ENCODE results near the gene TMEM101. TPM values are rescaled to one million over a fixed set of nuclear protein-coding genes. Genes with fewer than 3 reads are reported as not detected.

Gene TMEM101
- total and polyA plus RNA-seq, 4 donors = 21.1 to 47.4 (median 28.0) TPM

DNA sequence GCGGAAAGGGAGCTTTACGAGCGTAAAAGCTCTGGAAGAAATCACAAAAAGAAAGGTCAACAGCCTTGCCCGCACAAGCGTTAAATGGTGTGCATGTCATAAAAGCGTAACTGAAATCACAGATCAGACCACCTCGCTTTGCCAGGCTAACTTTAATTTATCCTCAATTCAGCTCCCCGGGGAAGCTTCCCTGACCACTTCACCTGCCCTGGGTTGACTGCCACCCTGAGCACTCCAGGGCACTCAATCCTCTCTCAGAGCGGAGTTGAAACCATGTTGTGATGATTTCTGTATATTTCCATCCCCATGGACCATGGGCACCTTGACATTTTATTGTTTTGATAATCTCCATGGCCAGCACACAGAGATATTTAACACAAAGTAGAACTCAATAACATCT lies 26.5 kb downstream of the TMEM101 start:
- DNase-seq (ENCODE audit: low read depth in 4 of 6, low spot score in 6 of 6) = no peak
- Histone ChIP-seq H3K27me3 (ENCODE audit: control insufficient read depth, insufficient read depth, low read length) (peaks cover 15% of the 10 kb centered on the region), H3K4me3 (ENCODE audit: low read depth, low read length) (no peak overlapping the region), H3K9me3 (ENCODE audit: control insufficient read depth, insufficient read depth, low read length) (no peaks in the 10 kb centered on the region), H3K4me1 (ENCODE audit: control insufficient read depth, insufficient read depth, low read length) (peaks cover 14% of the 10 kb centered on the region), H3K27ac (ENCODE audit: low read depth, low read length) (no peak overlapping the region), H3K36me3 (ENCODE audit: control insufficient read depth, insufficient read depth, low read length) (no peaks in the 10 kb centered on the region)
- 74% methylated on average over 7 of the region's 9 CpGs for WGBS (ENCODE audit: insufficient coverage)

DNA sequence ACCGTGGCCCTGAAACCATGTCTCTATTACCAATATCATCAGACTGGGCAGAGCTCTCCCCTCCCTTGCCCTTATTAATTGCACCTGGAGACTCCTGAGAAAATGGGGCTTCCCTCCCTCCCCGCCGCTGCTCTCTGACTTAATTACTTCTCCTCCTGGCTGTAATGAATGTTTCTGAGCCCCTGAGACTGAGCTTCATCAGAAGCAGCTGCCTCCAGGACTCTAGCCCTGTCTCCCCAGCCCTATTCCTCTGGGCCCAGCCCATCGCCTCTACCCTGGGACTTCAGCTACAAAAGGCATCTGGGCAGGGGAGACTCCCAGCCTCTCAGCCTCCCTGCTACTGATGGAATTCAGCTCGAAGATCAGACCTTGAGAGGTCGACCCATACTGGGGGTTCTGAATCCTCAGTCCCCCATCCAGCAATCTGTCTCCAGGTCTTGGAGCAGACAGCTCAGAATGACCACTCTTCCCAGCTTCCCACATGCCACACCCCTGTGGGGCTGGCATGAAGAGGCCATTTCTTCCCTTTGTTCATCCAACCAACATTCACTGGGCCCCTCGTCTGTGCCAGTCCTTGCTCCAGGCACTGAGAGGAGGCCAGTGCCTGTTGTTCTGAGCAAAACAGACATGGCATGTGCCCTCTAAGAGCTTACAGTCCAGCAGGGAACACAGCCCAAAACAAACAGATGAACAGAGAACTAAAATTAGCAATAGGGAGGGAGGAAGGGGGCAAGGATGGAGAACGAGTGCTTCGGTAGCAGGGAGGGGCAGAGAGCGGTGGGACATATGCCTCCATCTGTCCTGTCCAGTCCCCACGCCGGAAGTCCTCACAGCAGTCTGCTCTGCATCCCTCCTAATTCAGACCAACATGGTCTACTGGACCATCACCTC lies 27.4 kb downstream of the TMEM101 start:
- H3K4me3 ChIP-seq (ENCODE audit: low read depth, low read length) = no peak overlapping the region
- no peaks in the 10 kb centered on the region for H3K9me3 ChIP-seq (ENCODE audit: control insufficient read depth, insufficient read depth, low read length)
- DNase-seq (ENCODE audit: low read depth in 4 of 6, low spot score in 6 of 6) = peak in 1 of 6 donors; percentile 17
- H3K36me3 ChIP-seq (ENCODE audit: control insufficient read depth, insufficient read depth, low read length) = no peaks in the 10 kb centered on the region
- H3K27ac ChIP-seq (ENCODE audit: low read depth, low read length) = no peak overlapping the region
- 61% methylated on average over 8 of the region's 12 CpGs for WGBS (ENCODE audit: insufficient coverage)
- peaks cover 21% of the 10 kb centered on the region for H3K27me3 ChIP-seq (ENCODE audit: control insufficient read depth, insufficient read depth, low read length)
- H3K4me1 ChIP-seq (ENCODE audit: control insufficient read depth, insufficient read depth, low read length) = peaks cover 17% of the 10 kb centered on the region

DNA sequence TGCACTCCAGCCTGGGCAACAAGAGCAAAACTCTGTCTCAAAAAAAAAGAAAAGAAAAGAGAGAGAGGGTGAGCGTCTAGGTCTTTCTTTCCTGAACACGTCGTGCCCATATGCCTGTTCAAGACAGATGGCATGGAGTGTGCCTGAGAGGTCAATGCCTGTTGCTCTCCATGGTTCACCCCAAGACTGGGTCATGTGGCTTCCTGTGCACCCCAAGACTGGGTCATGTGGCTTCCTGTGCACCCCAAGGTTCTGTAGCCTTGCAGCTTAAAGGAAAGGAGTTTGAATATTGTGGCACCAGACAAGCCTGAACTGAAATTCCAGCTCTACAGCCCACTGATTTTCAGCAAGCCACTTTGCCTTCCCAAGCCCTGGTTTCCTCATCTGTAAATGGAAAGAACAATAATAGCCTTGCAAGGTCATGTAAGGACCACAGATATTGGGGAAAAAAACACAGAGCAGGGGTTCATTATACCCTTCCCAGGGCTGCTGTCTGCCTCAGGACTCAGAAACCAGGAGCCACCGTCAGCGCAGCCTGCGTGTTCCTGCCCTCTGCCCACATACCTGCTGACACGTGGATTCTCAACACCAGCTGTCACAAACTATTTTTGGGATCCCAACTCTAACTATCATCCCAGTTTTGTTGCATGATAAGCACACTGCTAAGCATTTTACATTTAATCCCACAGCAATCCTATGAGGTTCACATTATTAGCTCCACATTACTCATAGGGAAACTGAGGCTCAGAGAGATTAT lies 28.4 kb downstream of the TMEM101 start:
- WGBS (ENCODE audit: insufficient coverage) = 90% methylated on average over 7 of the region's 7 CpGs
- Histone ChIP-seq H3K9me3 (ENCODE audit: control insufficient read depth, insufficient read depth, low read length) (no peaks in the 10 kb centered on the region), H3K27ac (ENCODE audit: low read depth, low read length) (no peak overlapping the region), H3K4me3 (ENCODE audit: low read depth, low read length) (no peak overlapping the region), H3K27me3 (ENCODE audit: control insufficient read depth, insufficient read depth, low read length) (peaks cover 25% of the 10 kb centered on the region), H3K36me3 (ENCODE audit: control insufficient read depth, insufficient read depth, low read length) (no peaks in the 10 kb centered on the region), H3K4me1 (ENCODE audit: control insufficient read depth, insufficient read depth, low read length) (peaks cover 17% of the 10 kb centered on the region)
- DNase-seq (ENCODE audit: low read depth in 4 of 6, low spot score in 6 of 6) = no peak

DNA sequence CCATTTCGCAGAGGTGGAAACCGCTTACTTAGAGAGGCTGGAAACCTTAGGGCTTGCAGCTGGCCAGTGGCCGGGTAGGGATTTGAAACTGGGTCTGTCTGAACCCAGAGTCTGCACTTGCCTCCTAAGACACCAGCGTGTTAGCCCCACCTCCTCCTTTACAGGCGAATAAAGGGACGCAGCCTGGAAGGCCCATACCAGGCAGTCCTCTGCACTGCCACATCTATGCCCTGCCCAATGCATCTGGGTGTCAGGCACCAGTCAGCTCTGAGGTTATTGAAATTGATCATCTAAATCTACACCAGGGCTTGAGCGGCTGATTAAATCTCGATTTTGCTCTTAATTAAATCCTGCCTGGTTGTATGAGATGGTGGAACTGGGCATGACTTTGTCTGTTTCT lies 30.2 kb downstream of the TMEM101 start:
- no peaks in the 10 kb centered on the region for H3K9me3 ChIP-seq (ENCODE audit: control insufficient read depth, insufficient read depth, low read length)
- WGBS (ENCODE audit: insufficient coverage) = 71% methylated on average over 3 of the region's 8 CpGs
- no peak overlapping the region for H3K4me3 ChIP-seq (ENCODE audit: low read depth, low read length)
- peaks cover 25% of the 10 kb centered on the region for H3K27me3 ChIP-seq (ENCODE audit: control insufficient read depth, insufficient read depth, low read length)
- peak in 1 of 6 donors; percentile 35 for DNase-seq (ENCODE audit: low read depth in 4 of 6, low spot score in 6 of 6)
- H3K36me3 ChIP-seq (ENCODE audit: control insufficient read depth, insufficient read depth, low read length) = no peaks in the 10 kb centered on the region
- no peak overlapping the region for H3K27ac ChIP-seq (ENCODE audit: low read depth, low read length)
- peaks cover 17% of the 10 kb centered on the region for H3K4me1 ChIP-seq (ENCODE audit: control insufficient read depth, insufficient read depth, low read length)

DNA sequence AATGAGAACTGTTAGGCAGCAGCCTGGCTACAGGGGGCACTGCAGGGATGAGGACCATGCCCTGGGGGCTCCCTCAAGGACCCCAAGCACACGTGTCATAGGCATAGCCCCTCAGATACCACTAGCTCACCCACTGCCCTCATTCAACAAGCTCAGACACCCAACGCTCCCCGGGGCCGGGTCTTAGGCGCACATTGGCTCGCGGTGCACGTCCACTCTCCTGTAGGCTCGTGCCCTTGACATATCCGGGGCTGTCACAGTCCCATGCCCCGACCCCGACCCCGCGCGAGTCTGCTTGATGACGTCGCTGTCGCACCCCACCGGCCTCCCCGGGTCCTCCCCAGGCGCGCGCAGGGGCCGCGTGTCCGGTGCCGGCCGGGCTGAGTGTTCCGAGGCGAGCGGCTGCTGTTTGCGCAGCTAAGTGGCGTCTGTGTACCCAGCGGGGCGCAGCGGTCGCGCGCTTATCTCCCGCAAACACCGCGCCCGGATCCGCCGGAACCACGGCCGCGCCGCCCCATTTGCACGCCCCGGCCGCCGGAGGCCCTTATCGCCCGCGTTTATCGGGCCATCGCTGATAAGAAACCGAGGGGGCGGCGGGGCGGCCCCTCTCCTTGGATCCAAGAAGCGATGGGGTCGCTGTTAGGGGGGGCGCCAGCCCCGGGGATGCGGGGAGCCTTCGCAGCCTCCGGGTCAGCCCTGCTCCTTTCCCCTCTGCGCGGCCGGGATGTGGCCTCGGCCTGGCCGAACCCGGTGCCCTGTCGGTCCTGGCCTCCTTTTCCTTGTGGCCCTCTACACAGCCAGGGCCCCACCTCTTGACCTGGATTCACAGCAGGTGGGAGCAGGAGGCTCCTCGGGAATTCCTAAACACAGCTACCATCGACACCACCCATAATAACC lies 31.0 kb downstream of the TMEM101 start:
- WGBS (ENCODE audit: insufficient coverage) = 2% methylated on average over 78 of the region's 78 CpGs
- Histone ChIP-seq H3K27ac (ENCODE audit: low read depth, low read length) (no peak overlapping the region), H3K27me3 (ENCODE audit: control insufficient read depth, insufficient read depth, low read length) (peaks cover 25% of the 10 kb centered on the region), H3K4me1 (ENCODE audit: control insufficient read depth, insufficient read depth, low read length) (peaks cover 17% of the 10 kb centered on the region), H3K4me3 (ENCODE audit: low read depth, low read length) (peak overlapping the region; percentile 29), H3K36me3 (ENCODE audit: control insufficient read depth, insufficient read depth, low read length) (no peaks in the 10 kb centered on the region), H3K9me3 (ENCODE audit: control insufficient read depth, insufficient read depth, low read length) (no peaks in the 10 kb centered on the region)
- DNase-seq (ENCODE audit: low read depth in 4 of 6, low spot score in 6 of 6) = peak in 2 of 6 donors; percentile 43 to 65

DNA sequence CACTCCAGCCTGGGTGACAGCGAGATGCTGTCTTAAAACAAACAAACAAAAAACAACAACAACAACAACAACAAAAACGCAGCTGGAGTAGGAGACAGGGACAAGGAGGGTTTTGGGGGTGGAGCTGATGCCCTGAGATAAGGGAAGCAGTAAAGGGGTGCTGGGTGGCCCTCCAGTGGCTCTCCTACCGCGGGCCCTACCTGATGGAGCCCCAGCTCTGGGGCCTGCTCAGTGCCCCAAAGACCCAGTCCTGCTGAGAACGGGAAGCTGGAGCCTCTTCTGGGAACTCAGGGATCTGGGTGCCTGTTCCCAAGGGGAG lies 31.6 kb downstream of the TMEM101 start:
- 6% methylated on average over 3 of the region's 5 CpGs for WGBS (ENCODE audit: insufficient coverage)
- Histone ChIP-seq H3K36me3 (ENCODE audit: control insufficient read depth, insufficient read depth, low read length) (no peaks in the 10 kb centered on the region), H3K27ac (ENCODE audit: low read depth, low read length) (no peak overlapping the region), H3K4me1 (ENCODE audit: control insufficient read depth, insufficient read depth, low read length) (peaks cover 17% of the 10 kb centered on the region), H3K27me3 (ENCODE audit: control insufficient read depth, insufficient read depth, low read length) (peaks cover 25% of the 10 kb centered on the region), H3K4me3 (ENCODE audit: low read depth, low read length) (peak overlapping the region; percentile 29), H3K9me3 (ENCODE audit: control insufficient read depth, insufficient read depth, low read length) (no peaks in the 10 kb centered on the region)
- no peak for DNase-seq (ENCODE audit: low read depth in 4 of 6, low spot score in 6 of 6)

DNA sequence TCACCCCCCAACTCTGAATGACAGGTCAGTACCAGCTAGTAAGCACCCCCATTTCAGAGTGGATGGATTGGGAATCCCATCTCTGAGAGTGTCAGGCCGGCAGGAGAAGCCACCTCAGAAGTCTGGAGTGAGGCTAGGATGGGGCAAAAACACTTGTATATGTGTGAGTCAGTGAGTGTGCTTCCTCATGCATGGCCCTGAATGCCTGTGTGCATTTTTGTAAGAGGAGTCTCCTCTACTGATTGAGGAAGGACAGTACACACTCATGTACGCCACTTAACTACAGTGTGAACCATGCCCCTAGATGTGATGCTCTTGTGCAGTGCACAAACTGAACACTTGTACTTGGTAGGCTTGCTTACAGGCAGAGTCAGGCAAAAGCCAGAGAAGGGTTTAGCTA lies 32.6 kb downstream of the TMEM101 start:
- Histone ChIP-seq H3K36me3 (ENCODE audit: control insufficient read depth, insufficient read depth, low read length) (no peaks in the 10 kb centered on the region), H3K4me3 (ENCODE audit: low read depth, low read length) (no peak overlapping the region), H3K27ac (ENCODE audit: low read depth, low read length) (no peak overlapping the region), H3K9me3 (ENCODE audit: control insufficient read depth, insufficient read depth, low read length) (no peaks in the 10 kb centered on the region), H3K4me1 (ENCODE audit: control insufficient read depth, insufficient read depth, low read length) (peaks cover 17% of the 10 kb centered on the region), H3K27me3 (ENCODE audit: control insufficient read depth, insufficient read depth, low read length) (peaks cover 25% of the 10 kb centered on the region)
- no peak for DNase-seq (ENCODE audit: low read depth in 4 of 6, low spot score in 6 of 6)
- WGBS (ENCODE audit: insufficient coverage) = 71% methylated on average over 1 of the region's 2 CpGs

DNA sequence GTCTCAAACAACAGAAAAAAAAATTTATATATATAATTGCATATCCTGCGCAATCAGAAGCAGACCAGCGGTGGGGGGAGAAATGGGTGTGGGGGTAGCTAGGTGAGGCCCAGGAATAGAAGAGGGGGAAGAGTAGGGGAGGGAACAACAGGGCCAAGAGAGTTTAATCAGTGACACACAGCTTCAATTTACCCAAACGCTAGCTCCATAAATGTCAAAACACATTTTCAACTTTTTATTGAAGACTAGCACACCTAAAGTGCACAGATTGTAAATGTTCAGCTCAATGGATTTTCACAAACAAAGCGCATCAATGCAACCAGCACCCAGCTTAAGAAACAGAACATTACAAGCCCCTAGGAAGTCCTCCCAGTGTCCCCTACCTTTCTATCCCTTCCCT lies 35.1 kb downstream of the TMEM101 start:
- 86% methylated on average over 1 of the region's 4 CpGs for WGBS (ENCODE audit: insufficient coverage)
- Histone ChIP-seq H3K27ac (ENCODE audit: low read depth, low read length) (no peak overlapping the region), H3K27me3 (ENCODE audit: control insufficient read depth, insufficient read depth, low read length) (peaks cover 21% of the 10 kb centered on the region), H3K4me3 (ENCODE audit: low read depth, low read length) (no peak overlapping the region), H3K4me1 (ENCODE audit: control insufficient read depth, insufficient read depth, low read length) (peaks cover 17% of the 10 kb centered on the region), H3K36me3 (ENCODE audit: control insufficient read depth, insufficient read depth, low read length) (no peaks in the 10 kb centered on the region), H3K9me3 (ENCODE audit: control insufficient read depth, insufficient read depth, low read length) (no peaks in the 10 kb centered on the region)
- peak in 1 of 6 donors; percentile 16 for DNase-seq (ENCODE audit: low read depth in 4 of 6, low spot score in 6 of 6)

DNA sequence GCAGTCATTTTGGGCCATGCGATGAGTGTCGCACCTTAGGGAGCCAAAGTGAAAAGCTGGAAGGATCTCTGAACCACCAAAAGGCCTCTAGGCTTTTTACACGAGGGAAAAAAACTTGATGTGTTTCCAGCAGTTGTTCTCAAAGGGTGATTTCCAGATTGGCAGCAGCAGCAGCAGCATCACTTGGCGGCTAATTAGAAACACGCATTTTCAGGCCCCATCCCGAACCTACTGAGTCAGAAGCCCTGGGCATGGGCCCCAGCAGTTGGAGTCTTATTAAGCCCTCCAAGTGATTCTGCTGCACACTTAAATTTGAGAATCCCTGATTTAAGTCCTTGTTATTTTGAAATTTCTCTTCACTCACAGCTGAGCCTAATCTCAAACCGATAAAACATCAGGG lies 35.8 kb downstream of the TMEM101 start:
- Histone ChIP-seq H3K27ac (ENCODE audit: low read depth, low read length) (no peak overlapping the region), H3K36me3 (ENCODE audit: control insufficient read depth, insufficient read depth, low read length) (no peaks in the 10 kb centered on the region), H3K4me3 (ENCODE audit: low read depth, low read length) (no peak overlapping the region), H3K27me3 (ENCODE audit: control insufficient read depth, insufficient read depth, low read length) (peaks cover 18% of the 10 kb centered on the region), H3K4me1 (ENCODE audit: control insufficient read depth, insufficient read depth, low read length) (peaks cover 10% of the 10 kb centered on the region), H3K9me3 (ENCODE audit: control insufficient read depth, insufficient read depth, low read length) (no peaks in the 10 kb centered on the region)
- WGBS (ENCODE audit: insufficient coverage) = 73% methylated on average over 6 of the region's 7 CpGs
- peak in 1 of 6 donors; percentile 11 for DNase-seq (ENCODE audit: low read depth in 4 of 6, low spot score in 6 of 6)
